Uterus (tissue), 4 donors: ENCODE data around the gene CCDC177. TPM values are rescaled to one million over a fixed set of nuclear protein-coding genes. Genes with fewer than 3 reads are reported as not detected.

ENCODE experiments used
- DNase-seq, 2 donors: peaks; one replicate each; pipeline ENCODE4 v3.0.0-alpha.2; 2019 to 2020
- H3K27ac ChIP-seq, 2 donors: fragments of 200-600 bp; sonication (generic); 1 replicate in 1 of 2; 2 replicates in 1 of 2; pipeline ENCODE4 v1.5.1; 2016 to 2018
- H3K27me3 ChIP-seq, 2 donors: fragments of 200-600 bp; sonication (generic); one replicate each; pipeline ENCODE4 v1.5.1; 2018 to 2019; ENCODE audit warnings: control low read depth in 1 of 2
- H3K36me3 ChIP-seq, 2 donors: fragments of 200-600 bp; sonication (generic); one replicate each; pipeline ENCODE4 v1.5.1; 2019; ENCODE audit warnings: control low read depth in 1 of 2
- H3K4me1 ChIP-seq, 2 donors: fragments of 200-600 bp; sonication (generic); one replicate each; pipeline ENCODE4 v1.5.1; 2018 to 2019; ENCODE audit warnings: control low read depth in 1 of 2
- H3K4me3 ChIP-seq, 2 donors: fragments of 200-600 bp; sonication (generic); 1 replicate in 1 of 2; 2 replicates in 1 of 2; pipeline ENCODE4 v1.5.1; 2018 to 2019; ENCODE audit warnings: mild to moderate bottlenecking in 1 of 2
- H3K9me3 ChIP-seq, 2 donors: fragments of 200-600 bp; sonication (generic); one replicate each; pipeline ENCODE4 v1.5.1; 2019; ENCODE audit warnings: control low read depth in 1 of 2
- CTCF ChIP-seq, 4 experiments: fragments of 200-600 bp in 2 of 4; fragments of 450-650 bp in 2 of 4; sonication (generic) in 2 of 4; IDR thresholded peaks; one replicate each; pipeline ENCODE4 v1.5.1; 2016 to 2019; ENCODE audit warnings: antibody characterized with exemption in 4 of 4, mild to moderate bottlenecking in 2 of 4, moderate library complexity in 1 of 4
- POLR2A ChIP-seq, 2 donors: fragments of 450-650 bp; IDR thresholded peaks; one replicate each; pipeline ENCODE4 v1.6.1; 2016; ENCODE audit warnings: antibody characterized with exemption in 2 of 2, mild to moderate bottlenecking in 1 of 2, moderate library complexity in 1 of 2
- intact Hi-C: fragments of 100-400 bp; cut with DNase I; formaldehyde crosslinking; loops from one replicate; pipeline ENCODE4 v1.15.1; 2023; ENCODE audit warnings: low total_unique reads
- total RNA-seq, 4 donors: library from RNA; depleted of rRNA in 3 of 4; stranded (reverse); fragments of >200 nt in 3 of 4; gene quantifications; one replicate each; pipeline versions ENCODE4 v1.1.0 to v1.2.4, GENCODE V29; 2014 to 2023
- donor health status: DM: yes; HTN: yes; CAD: no.

The CCDC177 gene
- total RNA-seq, 4 donors from 2014 or later: not detected

- Histone ChIP-seq H3K4me3 (no peak overlapping the region), H3K9me3 (no peaks in the 10 kb centered on the region), H3K27me3 (no peaks in the 10 kb centered on the region), H3K27ac (no peak overlapping the region), H3K36me3 (no peaks in the 10 kb centered on the region), H3K4me1 (no peaks in the 10 kb centered on the region)
- TF ChIP-seq POLR2A (IDR thresholded peaks at IDR 0.05): no peak
- TF ChIP-seq CTCF (IDR thresholded peaks at IDR 0.05): no peak
- DNase-seq: no peak
- intact Hi-C loops: no loop called here
Observed at GRCh38 chr14:69595336-69595735, 20.7 kb upstream of the CCDC177 start.

GRCh38 chr14:69594846-69595245 lies 20.2 kb upstream of the CCDC177 start:
- intact Hi-C loops: no loop called here
- Histone ChIP-seq H3K4me3 (no peak overlapping the region), H3K9me3 (no peaks in the 10 kb centered on the region), H3K27me3 (no peaks in the 10 kb centered on the region), H3K4me1 (no peaks in the 10 kb centered on the region), H3K27ac (no peak overlapping the region), H3K36me3 (no peaks in the 10 kb centered on the region)
- no peak for TF ChIP-seq CTCF (IDR thresholded peaks at IDR 0.05)
- no peak for DNase-seq

GRCh38 chr14:69593018-69593677 lies 18.5 kb upstream of the CCDC177 start:
- Histone ChIP-seq H3K27ac (peak overlapping the region; percentile 17 to 54), H3K9me3 (no peaks in the 10 kb centered on the region), H3K27me3 (no peaks in the 10 kb centered on the region), H3K36me3 (no peaks in the 10 kb centered on the region), H3K4me3 (peak overlapping the region; percentile 5 to 19), H3K4me1 (no peaks in the 10 kb centered on the region)
- intact Hi-C loops: no loop called here
- TF ChIP-seq POLR2A (IDR thresholded peaks at IDR 0.05) (no peak), CTCF (IDR thresholded peaks at IDR 0.05) (no peak)
- DNase-seq: peak; percentile 50 to 69

GRCh38 chr14:69591317-69591716 lies 16.6 kb upstream of the CCDC177 start:
- H3K9me3 ChIP-seq: no peaks in the 10 kb centered on the region
- TF ChIP-seq POLR2A (IDR thresholded peaks at IDR 0.05) (no peak), CTCF (IDR thresholded peaks at IDR 0.05) (no peak)
- H3K36me3 ChIP-seq: no peaks in the 10 kb centered on the region
- no peaks in the 10 kb centered on the region for H3K4me1 ChIP-seq
- H3K27me3 ChIP-seq: no peaks in the 10 kb centered on the region
- intact Hi-C loops: no loop called here
- H3K4me3 ChIP-seq: no peak overlapping the region
- no peak for DNase-seq
- H3K27ac ChIP-seq: no peak overlapping the region

GRCh38 chr14:69587389-69587788 lies 12.7 kb upstream of the CCDC177 start:
- intact Hi-C loops: loop anchor here (5.0 kb wide), 1 partner anchor 140 kb away; no protein-coding TSS in a partner anchor
- Histone ChIP-seq H3K36me3 (no peaks in the 10 kb centered on the region), H3K4me1 (no peaks in the 10 kb centered on the region), H3K27ac (peak overlapping the region in 1 of 2 donors; percentile 17), H3K4me3 (no peak overlapping the region), H3K9me3 (no peaks in the 10 kb centered on the region), H3K27me3 (no peaks in the 10 kb centered on the region)
- TF ChIP-seq POLR2A (IDR thresholded peaks at IDR 0.05) (no peak), CTCF (IDR thresholded peaks at IDR 0.05) (no peak)
- no peak for DNase-seq
